ENCODE measurements around the gene CA5A. TPM values are rescaled to one million over a fixed set of nuclear protein-coding genes. Genes with fewer than 3 reads are reported as not detected.
"Not testable (repeated sequence)": the region's sequence is repeated elsewhere in the genome, so short reads cannot be mapped to it uniquely, and the experiment has no call there.

The CA5A gene
- total RNA-seq, 1 donor from 2014 or later, result not detected

- no peak overlapping the region for H3K27ac ChIP-seq
- no peak overlapping the region for H3K4me3 ChIP-seq
- DNase-seq (no peak), ATAC-seq (no peak)
- intact Hi-C loops (cut with DNase I), result no loop called here
- no peaks in the 10 kb centered on the region for H3K4me1 ChIP-seq
- no peaks in the 10 kb centered on the region for H3K9me3 ChIP-seq
- no peaks in the 10 kb centered on the region for H3K36me3 ChIP-seq
- no peak for TF ChIP-seq CTCF (IDR thresholded peaks at IDR 0.05)
- no peaks in the 10 kb centered on the region for H3K27me3 ChIP-seq
Observed at GRCh38 chr16:87938412-87938949, 2.2 kb upstream of the CA5A start.

- H3K27me3 ChIP-seq; H3K4me3 ChIP-seq; H3K9me3 ChIP-seq; DNase-seq; H3K36me3 ChIP-seq; H3K4me1 ChIP-seq; H3K27ac ChIP-seq; ATAC-seq; intact Hi-C loops (cut with DNase I): not testable (repeated sequence)
Observed at GRCh38 chr16:87937231-87937542, 858 bp upstream of the CA5A start.

- ATAC-seq; DNase-seq; H3K27ac ChIP-seq; H3K4me3 ChIP-seq; intact Hi-C loops (cut with DNase I); H3K27me3 ChIP-seq; H3K9me3 ChIP-seq; H3K36me3 ChIP-seq; H3K4me1 ChIP-seq: not testable (repeated sequence)
Observed at GRCh38 chr16:87936016-87936374, 334 bp downstream of the CA5A start.

GRCh38 chr16:87934752-87935425, 1.4 kb downstream of the CA5A start:
- DNase-seq; H3K27me3 ChIP-seq; H3K27ac ChIP-seq; H3K9me3 ChIP-seq; intact Hi-C loops (cut with DNase I); ATAC-seq; H3K4me1 ChIP-seq; H3K4me3 ChIP-seq; H3K36me3 ChIP-seq: not testable (repeated sequence)

- ATAC-seq (no peak), DNase-seq (no peak)
- H3K27ac ChIP-seq, result no peak overlapping the region
- no peak for TF ChIP-seq CTCF (IDR thresholded peaks at IDR 0.05)
- no peaks in the 10 kb centered on the region for H3K4me1 ChIP-seq
- no peak overlapping the region for H3K4me3 ChIP-seq
- intact Hi-C loops (cut with DNase I), result no loop called here
- no peaks in the 10 kb centered on the region for H3K9me3 ChIP-seq
- no peaks in the 10 kb centered on the region for H3K36me3 ChIP-seq
- no peaks in the 10 kb centered on the region for H3K27me3 ChIP-seq
Observed at GRCh38 chr16:87933140-87933495, 3.2 kb downstream of the CA5A start.

- H3K4me1 ChIP-seq; H3K27me3 ChIP-seq; H3K27ac ChIP-seq; intact Hi-C loops (cut with DNase I); DNase-seq; H3K9me3 ChIP-seq; H3K36me3 ChIP-seq; ATAC-seq; H3K4me3 ChIP-seq: not testable (repeated sequence)
Observed at GRCh38 chr16:87932475-87933139, 3.7 kb downstream of the CA5A start.

GRCh38 chr16:87931504-87931903, 4.8 kb downstream of the CA5A start:
- Histone ChIP-seq H3K27ac (no peak overlapping the region), H3K4me3 (no peak overlapping the region), H3K27me3 (no peaks in the 10 kb centered on the region), H3K9me3 (no peaks in the 10 kb centered on the region), H3K36me3 (no peaks in the 10 kb centered on the region), H3K4me1 (no peaks in the 10 kb centered on the region)
- no peak for TF ChIP-seq CTCF (IDR thresholded peaks at IDR 0.05)
- ATAC-seq, result no peak
- intact Hi-C loops (cut with DNase I), result no loop called here
- no peak for DNase-seq
